ENCODE measurements around the gene TMEM131L. TPM values are rescaled to one million over a fixed set of nuclear protein-coding genes. Genes with fewer than 3 reads are reported as not detected.

Gene TMEM131L
- total RNA-seq, 1 experiment from 2014 or later = 14.6 TPM

DNA sequence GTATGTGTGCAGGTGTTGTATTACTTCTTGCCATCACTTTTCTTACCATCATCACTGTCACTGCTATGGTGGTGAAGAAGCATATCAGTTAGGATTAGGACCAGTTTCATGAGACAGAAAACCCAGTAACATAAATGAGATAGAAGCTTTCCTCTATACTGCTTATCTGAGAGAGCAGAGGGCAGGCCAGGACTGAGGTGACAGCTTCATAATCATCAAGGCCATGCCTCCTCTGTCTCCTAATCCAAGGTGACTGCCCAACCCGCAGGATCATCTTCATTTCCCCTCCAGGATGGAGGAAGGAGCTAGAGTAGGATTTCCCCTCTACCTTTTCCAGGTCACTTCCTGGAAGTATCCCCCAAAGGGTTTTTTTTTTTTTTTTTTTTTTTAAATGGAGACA, 35.4 kb downstream of the TMEM131L start:
- H3K23ac ChIP-seq (ENCODE audit: insufficient read length, low read depth, low read length) = no peak overlapping the region
- no peak overlapping the region for H3K27ac ChIP-seq (ENCODE audit: insufficient read length, low read depth, low read length)
- no peak overlapping the region for H3K9ac ChIP-seq (ENCODE audit: extremely low read depth, insufficient read length, low read length)
- H3K14ac ChIP-seq (ENCODE audit: insufficient read depth, low read length) = no peak overlapping the region
- no CpG with 5 or more reads among the region's 1 CpG for WGBS (ENCODE audit: extremely low coverage, insufficient read length, low lambda C conversion rate)
- TF ChIP-seq, protein P1, sequence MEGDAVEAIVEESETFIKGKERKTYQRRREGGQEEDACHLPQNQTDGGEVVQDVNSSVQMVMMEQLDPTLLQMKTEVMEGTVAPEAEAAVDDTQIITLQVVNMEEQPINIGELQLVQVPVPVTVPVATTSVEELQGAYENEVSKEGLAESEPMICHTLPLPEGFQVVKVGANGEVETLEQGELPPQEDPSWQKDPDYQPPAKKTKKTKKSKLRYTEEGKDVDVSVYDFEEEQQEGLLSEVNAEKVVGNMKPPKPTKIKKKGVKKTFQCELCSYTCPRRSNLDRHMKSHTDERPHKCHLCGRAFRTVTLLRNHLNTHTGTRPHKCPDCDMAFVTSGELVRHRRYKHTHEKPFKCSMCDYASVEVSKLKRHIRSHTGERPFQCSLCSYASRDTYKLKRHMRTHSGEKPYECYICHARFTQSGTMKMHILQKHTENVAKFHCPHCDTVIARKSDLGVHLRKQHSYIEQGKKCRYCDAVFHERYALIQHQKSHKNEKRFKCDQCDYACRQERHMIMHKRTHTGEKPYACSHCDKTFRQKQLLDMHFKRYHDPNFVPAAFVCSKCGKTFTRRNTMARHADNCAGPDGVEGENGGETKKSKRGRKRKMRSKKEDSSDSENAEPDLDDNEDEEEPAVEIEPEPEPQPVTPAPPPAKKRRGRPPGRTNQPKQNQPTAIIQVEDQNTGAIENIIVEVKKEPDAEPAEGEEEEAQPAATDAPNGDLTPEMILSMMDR (conservative IDR thresholded peaks at IDR 0.05) = no peak
- Mint-ChIP-seq H3K9me3 (no peaks in the 10 kb centered on the region), H3K4me1 (peaks cover 25% of the 10 kb centered on the region in 2 experiments), H3K27ac (no peak overlapping the region), H3K4me3 (no peak overlapping the region), H3K36me3 (ENCODE audit: insufficient read depth in 1 of 3, low read depth in 3 of 3) (peaks cover 0 to 4% (median 2%) of the 10 kb centered on the region in 3 experiments; a peak in 3 of 7 replicates), H3K27me3 (ENCODE audit: low read depth) (no peaks in the 10 kb centered on the region)
- H2AK5ac ChIP-seq (ENCODE audit: insufficient read length, low read length) = no peak overlapping the region
- no peak overlapping the region for H2AFZ ChIP-seq (ENCODE audit: low read length)
- no peak overlapping the region for H4K8ac ChIP-seq (replicated peaks; ENCODE audit: insufficient read length, low read depth, low read length)
- H2BK12ac ChIP-seq (ENCODE audit: insufficient read length, low read depth, low read length) = no peak overlapping the region
- H3K79me1 ChIP-seq (ENCODE audit: insufficient read depth, low read depth, low read length, poor library complexity, severe bottlenecking) = no peaks in the 10 kb centered on the region
- no peak overlapping the region for H2BK20ac ChIP-seq (ENCODE audit: low read depth, low read length, poor library complexity, severe bottlenecking)
- H4K20me1 ChIP-seq (ENCODE audit: control insufficient read depth, insufficient read depth, insufficient read length) = no peaks in the 10 kb centered on the region
- no peak overlapping the region for H3K4ac ChIP-seq (ENCODE audit: low read depth, low read length)
- no peaks in the 10 kb centered on the region for H3K23me2 ChIP-seq (ENCODE audit: insufficient read length, low read depth, low read length, poor library complexity, severe bottlenecking)
- H3T11ph ChIP-seq (ENCODE audit: low read length) = no peak overlapping the region
- H2BK15ac ChIP-seq (ENCODE audit: low read depth, low read length) = no peak overlapping the region
- no peak overlapping the region for H3K56ac ChIP-seq (ENCODE audit: insufficient read length, low read depth, low read length)
- no peaks in the 10 kb centered on the region for H3K79me2 ChIP-seq (ENCODE audit: insufficient read depth, low read length)
- no peaks in the 10 kb centered on the region for H3K4me1 ChIP-seq (ENCODE audit: insufficient read depth, low read length)
- no peak overlapping the region for H3K4me2 ChIP-seq (ENCODE audit: insufficient read depth, insufficient read length, low read length)
- H3K9me3 ChIP-seq (ENCODE audit: control insufficient read depth, low read depth, low read length) = no peaks in the 10 kb centered on the region
- no peaks in the 10 kb centered on the region for H3K27me3 ChIP-seq (ENCODE audit: insufficient read depth, low read length)
- no peak for DNase-seq
- no peak overlapping the region for H2BK5ac ChIP-seq (ENCODE audit: insufficient read length, low read length)
- no peak overlapping the region for H4K5ac ChIP-seq (ENCODE audit: insufficient read length, low read depth, low read length)
- no peak overlapping the region for H3K18ac ChIP-seq (ENCODE audit: insufficient read length, low read depth, low read length)
- H2BK120ac ChIP-seq (ENCODE audit: low read depth, low read length, poor library complexity, severe bottlenecking) = no peak overlapping the region
- no peak overlapping the region for H4K91ac ChIP-seq (ENCODE audit: insufficient read length, low read depth, low read length)

All from H9 (cell line).